IMR-90 (cell line): ENCODE measurements around the gene PHKB.

Experiments
- CEBPB ChIP-seq: IDR thresholded peaks from 2 replicates; pipeline ENCODE4 v1.6.1; 2012; ENCODE audit warnings: low read depth, low read length, improper control_type of control experiment
- POLR2A ChIP-seq: IDR thresholded peaks from 2 replicates; pipeline ENCODE4 v1.6.1; 2012; ENCODE audit warnings: mild to moderate bottlenecking, low read depth, low read length
- TF ChIP-seq, protein P1 (sequence below): conservative IDR thresholded peaks from 2 replicates; pipeline ENCODE4 v1.5.1; 2012; ENCODE audit warnings: mild to moderate bottlenecking, low read depth, low read length, improper control_type of control experiment

DNA sequence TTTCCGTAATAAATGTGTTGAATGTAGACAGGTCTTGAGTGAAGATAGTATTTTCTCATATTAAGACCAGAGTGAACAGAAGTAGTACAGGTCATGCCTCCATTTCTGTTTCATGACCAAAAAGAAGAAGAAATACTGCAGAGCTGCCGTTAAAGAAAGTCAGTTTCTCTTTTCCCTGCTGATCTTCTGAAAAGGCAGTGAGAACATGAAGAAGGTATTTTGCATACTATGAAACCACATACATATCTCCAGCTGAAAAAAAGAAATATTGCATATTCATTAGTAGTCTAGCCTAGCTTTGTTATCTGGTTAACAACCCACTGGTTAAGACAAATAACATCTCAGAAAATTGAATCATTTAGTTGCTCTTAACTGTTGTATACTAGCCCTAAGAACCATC lies 138.4 kb downstream of the PHKB start:
- TF ChIP-seq, protein P1, sequence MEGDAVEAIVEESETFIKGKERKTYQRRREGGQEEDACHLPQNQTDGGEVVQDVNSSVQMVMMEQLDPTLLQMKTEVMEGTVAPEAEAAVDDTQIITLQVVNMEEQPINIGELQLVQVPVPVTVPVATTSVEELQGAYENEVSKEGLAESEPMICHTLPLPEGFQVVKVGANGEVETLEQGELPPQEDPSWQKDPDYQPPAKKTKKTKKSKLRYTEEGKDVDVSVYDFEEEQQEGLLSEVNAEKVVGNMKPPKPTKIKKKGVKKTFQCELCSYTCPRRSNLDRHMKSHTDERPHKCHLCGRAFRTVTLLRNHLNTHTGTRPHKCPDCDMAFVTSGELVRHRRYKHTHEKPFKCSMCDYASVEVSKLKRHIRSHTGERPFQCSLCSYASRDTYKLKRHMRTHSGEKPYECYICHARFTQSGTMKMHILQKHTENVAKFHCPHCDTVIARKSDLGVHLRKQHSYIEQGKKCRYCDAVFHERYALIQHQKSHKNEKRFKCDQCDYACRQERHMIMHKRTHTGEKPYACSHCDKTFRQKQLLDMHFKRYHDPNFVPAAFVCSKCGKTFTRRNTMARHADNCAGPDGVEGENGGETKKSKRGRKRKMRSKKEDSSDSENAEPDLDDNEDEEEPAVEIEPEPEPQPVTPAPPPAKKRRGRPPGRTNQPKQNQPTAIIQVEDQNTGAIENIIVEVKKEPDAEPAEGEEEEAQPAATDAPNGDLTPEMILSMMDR: no peak
- TF ChIP-seq POLR2A: no peak
- no peak for TF ChIP-seq CEBPB
